GM12878 (cell line): ENCODE results near the gene SLC39A13. TPM values are rescaled to one million over a fixed set of nuclear protein-coding genes. Genes with fewer than 3 reads are reported as not detected.
A peak's percentile ranks its signal among the peaks of the same experiment; 100 is the strongest.

Experiments
- ATAC-seq: fragments of 200-7000 bp; cut with Tn5 transposase; 3 replicates; pipeline ENCODE4 v1.9.1; 2020; ENCODE audit warnings: mild to moderate bottlenecking, moderate library complexity
- BruUV-seq: library from RNA; stranded (reverse); fragments of 400-500 nt; replicated peaks from 2 replicates; lab custom pipeline; 2021; lab: Mats Ljungman, UMichigan
- CTCF ChIA-PET: fragments of 300-600 bp; sonication (Branson Sonifier 250); formaldehyde crosslinking; extraction: SDS; loops from one replicate; lab custom pipeline; 2021; ENCODE audit warnings: inconsistent platforms; lab: Yijun Ruan, JAX
- POLR2A ChIA-PET: fragments of 350-600 bp; formaldehyde crosslinking; extraction: SDS; loops from one replicate; lab custom pipeline; 2021; ENCODE audit warnings: inconsistent platforms; lab: Charles Lee
- RAD21 ChIA-PET: fragments of 300-600 bp; sonication (Branson Sonifier 250); formaldehyde crosslinking; loops from one replicate; lab custom pipeline; 2023; ENCODE audit warnings: antibody characterized with exemption; ENCODE audit not compliant: unreplicated experiment; lab: Charles Lee
- SMC1A ChIA-PET: fragments of 300-600 bp; sonication (Branson Sonifier 250); formaldehyde crosslinking; loops from one replicate; lab custom pipeline; 2023; ENCODE audit not compliant: unreplicated experiment, uncharacterized antibody; lab: Charles Lee
- DNase-seq: peaks from one replicate; pipeline ENCODE4 v3.0.0-alpha.2; 2011; ENCODE audit warnings: low read depth, low spot score
- FAIRE-seq: peaks from 3 replicates; lab custom pipeline; 2011; peaks lifted over from hg19 to GRCh38; lab: Jason Lieb, UNC
- H2AFZ ChIP-seq: 2 replicates; pipeline ENCODE4 v1.6.0; 2011; ENCODE audit warnings: low read depth, low read length, control low read depth; ENCODE audit not compliant: control insufficient read depth
- H3K27ac ChIP-seq: 2 replicates; pipeline ENCODE4 v1.5.1; 2011; ENCODE audit warnings: control low read depth; ENCODE audit not compliant: control insufficient read depth, insufficient read depth
- H3K27me3 ChIP-seq, 2 experiments: replicated peaks in 1 of 2; 2 replicates each; pipeline versions ENCODE4 v1.6.0 to v1.6.1; 2011; ENCODE audit warnings: low read length in 1 of 2; ENCODE audit not compliant: control insufficient read depth in 2 of 2, insufficient read depth in 2 of 2
- H3K36me3 ChIP-seq, 2 experiments: 2 replicates each; pipeline ENCODE4 v1.5.1; 2011; ENCODE audit warnings: low read length in 1 of 2; ENCODE audit not compliant: control insufficient read depth in 2 of 2, insufficient read depth in 2 of 2
- H3K4me1 ChIP-seq: 2 replicates; pipeline ENCODE4 v1.6.1; 2011; ENCODE audit warnings: mild to moderate bottlenecking, low read length, moderate library complexity, mixed read lengths; ENCODE audit not compliant: control insufficient read depth, insufficient read depth
- H3K4me2 ChIP-seq: 2 replicates; pipeline ENCODE4 v1.6.0; 2011; ENCODE audit warnings: control low read depth; ENCODE audit not compliant: control insufficient read depth, insufficient read depth
- H3K4me3 ChIP-seq: fragments of 200-600 bp; sonication (generic); 2 replicates; pipeline ENCODE4 v1.5.1; 2016
- H3K79me2 ChIP-seq: 2 replicates; pipeline ENCODE4 v1.6.0; 2011; ENCODE audit warnings: low read length; ENCODE audit not compliant: control insufficient read depth, insufficient read depth
- H3K9ac ChIP-seq: 2 replicates; pipeline ENCODE4 v1.8.0; 2011; ENCODE audit warnings: low read length, control low read depth, mixed read lengths; ENCODE audit not compliant: control insufficient read depth, insufficient read depth
- H3K9me3 ChIP-seq: replicated peaks from 3 replicates; pipeline ENCODE4 v1.5.1; 2011; ENCODE audit warnings: mild to moderate bottlenecking, low read length; ENCODE audit not compliant: control insufficient read depth, insufficient read depth
- H4K20me1 ChIP-seq: 2 replicates; pipeline ENCODE4 v1.6.0; 2011; ENCODE audit not compliant: control insufficient read depth, insufficient read depth
- CTCF ChIP-seq, 3 experiments: IDR thresholded peaks in 2 of 3; conservative IDR thresholded peaks in 1 of 3; 2 replicates each; pipeline ENCODE4 v1.5.1; 2011; ENCODE audit warnings: low read depth in 3 of 3, low read length in 3 of 3, mild to moderate bottlenecking in 3 of 3, control low read depth in 2 of 3, moderate library complexity in 2 of 3, inconsistent platforms in 1 of 3, mixed read lengths in 1 of 3; ENCODE audit not compliant: control insufficient read depth in 2 of 3, insufficient read depth in 1 of 3; ENCODE audit errors: extremely low read depth in 1 of 3
- E2F8 ChIP-seq: fragments of 450-650 bp; IDR thresholded peaks from 2 replicates; pipeline ENCODE4 v1.6.1; 2018; ENCODE audit warnings: mild to moderate bottlenecking, low read depth, moderate library complexity; ENCODE audit not compliant: partially characterized antibody
- FOXM1 ChIP-seq: IDR thresholded peaks from 2 replicates; pipeline ENCODE4 v1.6.1; 2012; ENCODE audit warnings: low read depth, mild to moderate bottlenecking, inconsistent platforms, low read length, moderate library complexity
- HDGF ChIP-seq: fragments of 450-650 bp; IDR thresholded peaks from 2 replicates; pipeline ENCODE4 v1.6.1; 2016; ENCODE audit warnings: antibody characterized with exemption
- IKZF1 ChIP-seq: fragments of 450-650 bp; conservative IDR thresholded peaks from 2 replicates; pipeline ENCODE4 v1.6.1; 2017; ENCODE audit warnings: antibody characterized with exemption, mild to moderate bottlenecking
- MAX ChIP-seq: IDR thresholded peaks from 2 replicates; pipeline ENCODE4 v1.6.1; 2012; ENCODE audit warnings: low read depth, low read length, improper control_type of control experiment
- NR2F1 ChIP-seq: fragments of 450-650 bp; conservative IDR thresholded peaks from 2 replicates; pipeline ENCODE4 v1.6.1; 2017; ENCODE audit warnings: mild to moderate bottlenecking
- POLR2A ChIP-seq: IDR thresholded peaks from 2 replicates; pipeline ENCODE4 v1.6.1; 2011; ENCODE audit warnings: low read depth, mild to moderate bottlenecking, low read length
- WGBS: methylation state at CpG from one replicate; pipeline ENCODE4 v1.1.6; 2016; ENCODE audit warnings: low lambda C conversion rate; ENCODE audit not compliant: insufficient replicate concordance, insufficient coverage; ENCODE audit errors: missing lambda C conversion rate; 5-methylcytosine and 5-hydroxymethylcytosine counted together
- in situ Hi-C: fragments of 300-500 bp; cut with MboI; formaldehyde crosslinking; loops from 9 replicates; pipeline ENCODE4 v1.14.3; 2018; ENCODE audit warnings: mixed read lengths
- intact Hi-C: fragments of 100-400 bp; cut with micrococcal nuclease; formaldehyde crosslinking; loops from one replicate; pipeline ENCODE4 v1.14.2; 2022; ENCODE audit not compliant: unreplicated experiment
- polyA plus RNA-seq, 11 experiments: library from polyadenylated mRNA; depleted of rRNA in 4 of 11; unstranded in 6 of 11; stranded (reverse) in 5 of 11; fragments of >200 nt; fragmentation: Nextera tagmentation in 4 of 11; fragmentation: Illumina TruSeq in 1 of 11; extraction: Ambion mirVana in 4 of 11; extraction: Trizol in 1 of 11; gene quantifications; 1 replicate in 1 of 11; 2 replicates in 10 of 11; pipeline versions ENCODE4 v1.2.1 to v1.2.3, GENCODE V29; 2011 to 2016; ENCODE audit warnings: inconsistent platforms in 2 of 11, missing spikeins in 2 of 11, low read depth in 1 of 11
- total RNA-seq, 4 experiments: library from RNA; depleted of rRNA in 3 of 4; stranded (reverse); fragments of >200 nt in 3 of 4; fragmentation: Illumina TruSeq in 1 of 4; extraction: Trizol in 1 of 4; gene quantifications; 2 replicates each; pipeline versions ENCODE4 v1.2.1 to v1.2.3, GENCODE V29; 2013 to 2021

Gene SLC39A13
- total and polyA plus RNA-seq, 10 of the 15 experiments (the other 5 are each of a cell fraction or from before 2014, with no cell fraction given), result 0.23 to 19.8 (median 6.3) TPM

GRCh38 chr11:47408598-47409439 is 429 bp downstream of the SLC39A13 start:
- FAIRE-seq, result no peak
- Histone ChIP-seq H3K27me3 (no peaks in the 10 kb centered on the region), H3K79me2 (peaks cover 2% of the 10 kb centered on the region), H3K9ac (peak overlapping the region; percentile 48), H3K4me1 (peaks cover 17% of the 10 kb centered on the region), H3K4me2 (peak overlapping the region; percentile 77), H3K27ac (no peak overlapping the region), H3K4me3 (peak overlapping the region; percentile 93), H3K36me3 (no peaks in the 10 kb centered on the region; a peak in 1 of 4 replicates), H3K9me3 (no peaks in the 10 kb centered on the region), H2AFZ (peak overlapping the region; percentile 76), H4K20me1 (no peaks in the 10 kb centered on the region)
- intact Hi-C loops (loop anchor here (1.0 to 10.0 kb wide), 6 partner anchors 31 to 446 kb away; partner anchors contain the start of genes MADD and SPI1), in situ Hi-C loops (loop anchor here (5.0 kb wide), 1 partner anchor 37 kb away; no protein-coding TSS in a partner anchor)
- TF ChIP-seq CTCF (IDR thresholded peaks at IDR 0.05 in 2 of 3, conservative IDR thresholded peaks at IDR 0.05 in 1 of 3; ENCODE audit: control insufficient read depth in 2 of 3, extremely low read depth in 1 of 3, insufficient read depth in 1 of 3, low read depth in 3 of 3, low read length in 3 of 3), result no peak
- no peak for TF ChIP-seq MAX
- no peak for TF ChIP-seq FOXM1
- TF ChIP-seq IKZF1, result no peak
- no peak for TF ChIP-seq E2F8
- TF ChIP-seq POLR2A, result peak; percentile 8; the same call in 1 of the 2 replicates
- TF ChIP-seq NR2F1, result no peak
- peak; percentile 60; the same call in 1 of the 2 replicates for TF ChIP-seq HDGF
- BruUV-seq, result TSS peak; percentile 69
- ChIA-PET SMC1A (interaction anchor here (1.2 to 2.9 kb wide), 3 partner anchors 33 to 138 kb away, joined by 3 to 32 read pairs (median 5); no protein-coding TSS in a partner anchor), CTCF (interaction anchor here (0.7 to 7.4 kb wide), 9 partner anchors 18 to 231 kb away, joined by 3 to 161 read pairs (median 6); partner anchors contain the start of genes ACP2, ARFGAP2, MADD and SPI1), RAD21 (interaction anchor here (0.6 to 2.4 kb wide), 8 partner anchors 9 to 195 kb away, joined by 3 to 15 read pairs (median 3); partner anchors contain the start of gene ACP2), POLR2A (interaction anchor here (0.6 to 2.5 kb wide), 8 partner anchors 9 to 194 kb away, joined by 3 to 13 read pairs (median 5); partner anchors contain the start of genes DDB2 and PSMC3)
- DNase-seq, result no peak
- WGBS, result 14% methylated on average over 29 of the region's 50 CpGs
- ATAC-seq, result no peak; the same call in 2 of the 3 replicates
